Ureter (tissue), 1 donor: ENCODE measurements around the gene SLC17A7. TPM values are rescaled to one million over a fixed set of nuclear protein-coding genes. Genes with fewer than 3 reads are reported as not detected.
"Not testable (repeated sequence)": the region's sequence is repeated elsewhere in the genome, so short reads cannot be mapped to it uniquely, and the experiment has no call there.

Experiments used
- DNase-seq: peaks from one replicate; pipeline ENCODE4 v3.0.0-alpha.2; 2020; ENCODE audit warnings: low spot score
- total RNA-seq: library from RNA; stranded (reverse); gene quantifications from one replicate; pipeline ENCODE4 v1.2.4, GENCODE V29; 2023
- donor health status: DM: yes; HTN: yes; CAD: no.

Gene SLC17A7
- total RNA-seq, result 0.55 TPM

GRCh38 chr19:49441210-49441959 is at the start of gene SLC17A7:
Gene SLC17A7 (minus strand): TSS chr19:49441527. CDS start chr19:49441379, 148 bp downstream.
- DNase-seq, result no peak

GRCh38 chr19:49490287-49491029 is 49.1 kb upstream of the SLC17A7 start:
- no peak for DNase-seq

GRCh38 chr19:49489601-49490167 is 48.4 kb upstream of the SLC17A7 start:
- DNase-seq, result no peak

- DNase-seq, result no peak
These were observed 47.7 kb upstream of the SLC17A7 start for GRCh38 chr19:49488863-49489537.

GRCh38 chr19:49488046-49488862 is 46.9 kb upstream of the SLC17A7 start:
- DNase-seq, result no peak

GRCh38 chr19:49487277-49488045 is 46.1 kb upstream of the SLC17A7 start, which contains the start of gene RPL13A:
Gene RPL13A (plus strand): TSS chr19:49487608. CDS start chr19:49487630, 22 bp downstream.
- peak; percentile 100 for DNase-seq

GRCh38 chr19:49486710-49487276 is 45.5 kb upstream of the SLC17A7 start:
- DNase-seq, result no peak

- DNase-seq, result no peak
These were observed 44.9 kb upstream of the SLC17A7 start for GRCh38 chr19:49486232-49486631.

GRCh38 chr19:49481020-49481683 is 39.8 kb upstream of the SLC17A7 start:
- DNase-seq, result no peak

- no peak for DNase-seq
These were observed 38.8 kb upstream of the SLC17A7 start for GRCh38 chr19:49479975-49480628.

GRCh38 chr19:49475995-49476880 is 34.9 kb upstream of the SLC17A7 start:
- DNase-seq, result no peak

GRCh38 chr19:49475191-49475917 is 34.0 kb upstream of the SLC17A7 start:
- no peak for DNase-seq

- DNase-seq, result no peak
These were observed 33.2 kb upstream of the SLC17A7 start for GRCh38 chr19:49474542-49474924.

- peak; percentile 82 for DNase-seq
These were observed 32.7 kb upstream of the SLC17A7 start, which contains the start of gene FLT3LG for GRCh38 chr19:49473868-49474541. Gene FLT3LG (plus strand): TSS chr19:49474215. CDS start chr19:49474640, 425 bp downstream.

GRCh38 chr19:49473501-49473867 is 32.2 kb upstream of the SLC17A7 start:
- not testable (repeated sequence) for DNase-seq

- no peak for DNase-seq
These were observed 31.6 kb upstream of the SLC17A7 start for GRCh38 chr19:49472936-49473335.

GRCh38 chr19:49470615-49470978 is 29.3 kb upstream of the SLC17A7 start:
- no peak for DNase-seq
